ENCODE measurements around the gene PHC3. TPM values are rescaled to one million over a fixed set of nuclear protein-coding genes. Genes with fewer than 3 reads are reported as not detected.
"Not testable (repeated sequence)": the region's sequence is repeated elsewhere in the genome, so short reads cannot be mapped to it uniquely, and the experiment has no call there.

The PHC3 gene
- total RNA-seq, 1 donor from 2014 or later = 84.4 TPM

DNA sequence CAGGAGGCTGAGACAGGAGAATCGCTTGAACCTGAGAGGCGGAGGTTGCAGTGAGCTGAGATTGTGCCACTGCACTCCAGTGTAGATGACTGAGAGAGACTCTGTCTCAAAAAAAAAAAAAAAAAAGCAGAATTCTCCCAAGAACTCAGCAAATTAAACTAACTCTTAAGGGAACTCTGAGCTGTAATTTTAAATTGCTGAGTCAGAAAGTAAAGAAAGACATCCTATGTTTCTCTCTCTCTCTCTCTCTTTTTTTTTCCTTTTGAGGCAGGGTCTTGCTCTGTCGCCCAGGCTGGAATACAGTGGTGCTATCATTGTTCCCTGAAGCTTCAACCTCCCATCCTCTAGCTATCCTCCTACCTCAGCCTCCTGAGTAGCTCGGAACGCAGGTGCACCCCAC is 20.0 kb upstream of the PHC3 start:
- no peak for ATAC-seq
- no peaks in the 10 kb centered on the region for H3K36me3 ChIP-seq
- no peaks in the 10 kb centered on the region for H3K4me1 ChIP-seq
- no peak for TF ChIP-seq CTCF (IDR thresholded peaks at IDR 0.05)
- DNase-seq = no peak
- H3K4me3 ChIP-seq = no peak overlapping the region
- intact Hi-C loops (cut with DNase I) = no loop called here
- H3K9me3 ChIP-seq = no peaks in the 10 kb centered on the region
- no peak overlapping the region for H3K27ac ChIP-seq
- H3K27me3 ChIP-seq = no peaks in the 10 kb centered on the region

DNA sequence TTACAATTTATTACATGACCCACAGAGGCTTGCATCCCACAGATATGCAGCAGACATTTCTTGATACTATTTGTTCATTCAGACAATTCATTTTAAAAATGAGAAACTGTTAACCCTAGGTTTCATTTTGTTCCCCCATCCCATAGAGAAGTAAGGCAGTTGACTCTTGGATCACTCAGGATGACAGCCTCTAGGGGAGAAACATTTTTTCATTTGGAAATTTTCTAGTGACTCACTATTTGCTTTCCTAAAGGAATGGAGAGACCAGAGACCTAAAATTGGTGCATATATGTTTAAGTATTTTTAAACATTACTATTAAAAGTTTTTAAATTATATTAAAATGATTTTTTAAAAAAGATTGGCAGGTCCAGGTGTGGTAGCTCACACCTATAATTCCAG is 19.5 kb upstream of the PHC3 start:
- TF ChIP-seq CTCF (IDR thresholded peaks at IDR 0.05) = no peak
- intact Hi-C loops (cut with DNase I) = no loop called here
- no peaks in the 10 kb centered on the region for H3K4me1 ChIP-seq

GRCh38 chr3:170196833-170197232 is 15.3 kb upstream of the PHC3 start:
- no peak overlapping the region for H3K4me3 ChIP-seq
- H3K9me3 ChIP-seq = no peaks in the 10 kb centered on the region
- no peak for TF ChIP-seq CTCF (IDR thresholded peaks at IDR 0.05)
- no peaks in the 10 kb centered on the region for H3K36me3 ChIP-seq
- intact Hi-C loops (cut with DNase I) = no loop called here
- no peaks in the 10 kb centered on the region for H3K4me1 ChIP-seq
- ATAC-seq = no peak
- no peak for DNase-seq
- H3K27ac ChIP-seq = no peak overlapping the region
- H3K27me3 ChIP-seq = no peaks in the 10 kb centered on the region

More for the DNA sequence above, 19.5 kb upstream of the PHC3 start:
- H3K9me3 ChIP-seq = no peaks in the 10 kb centered on the region
- no peaks in the 10 kb centered on the region for H3K36me3 ChIP-seq
- H3K27ac ChIP-seq = no peak overlapping the region
- ATAC-seq (no peak), DNase-seq (no peak)
- no peaks in the 10 kb centered on the region for H3K27me3 ChIP-seq
- no peak overlapping the region for H3K4me3 ChIP-seq

- H3K9me3 ChIP-seq; H3K4me1 ChIP-seq; DNase-seq; H3K36me3 ChIP-seq; H3K27me3 ChIP-seq; H3K27ac ChIP-seq; ATAC-seq; H3K4me3 ChIP-seq; intact Hi-C loops (cut with DNase I): not testable (repeated sequence)
These were observed 14.2 kb upstream of the PHC3 start for GRCh38 chr3:170195759-170196158.

- intact Hi-C loops (cut with DNase I) = no loop called here
- no peak for DNase-seq
These were observed 8.1 kb upstream of the PHC3 start for GRCh38 chr3:170189398-170190256.

More at GRCh38 chr3:170189398-170190256, 8.1 kb upstream of the PHC3 start:
- TF ChIP-seq CTCF (IDR thresholded peaks at IDR 0.05) = no peak
- H3K4me1 ChIP-seq = no peaks in the 10 kb centered on the region
- H3K4me3 ChIP-seq = no peak overlapping the region
- no peaks in the 10 kb centered on the region for H3K9me3 ChIP-seq
- no peaks in the 10 kb centered on the region for H3K27me3 ChIP-seq
- H3K27ac ChIP-seq = no peak overlapping the region
- ATAC-seq = peak; percentile 74
- no peaks in the 10 kb centered on the region for H3K36me3 ChIP-seq

All from upper lobe of right lung (tissue), 1 donor.